ENCODE measurements around the gene EWSR1. TPM values are rescaled to one million over a fixed set of nuclear protein-coding genes. Genes with fewer than 3 reads are reported as not detected.
A peak's percentile ranks its signal among the peaks of the same experiment; 100 is the strongest.
"Not testable (repeated sequence)": the region's sequence is repeated elsewhere in the genome, so short reads cannot be mapped to it uniquely, and the experiment has no call there.

The EWSR1 gene
- total RNA-seq, 1 donor from 2014 or later, result 112 TPM

- intact Hi-C loops (cut with DNase I), result loop anchor here (5.0 kb wide), 2 partner anchors 43 to 88 kb away; no protein-coding TSS in a partner anchor
- DNase-seq (ENCODE audit: missing footprints) (no peak), ATAC-seq (peak; percentile 26)
These were observed 23.1 kb upstream of the EWSR1 start for GRCh38 chr22:29244785-29245625.

GRCh38 chr22:29245626-29246385, 22.3 kb upstream of the EWSR1 start:
- ATAC-seq, result peak; percentile 88
- intact Hi-C loops (cut with DNase I), result loop anchor here (5.0 kb wide), 1 partner anchor 89 kb away; no protein-coding TSS in a partner anchor
- peak; percentile 89 for DNase-seq (ENCODE audit: missing footprints)

- intact Hi-C loops (cut with DNase I), result loop anchor here (5.0 kb wide), 1 partner anchor 91 kb away; no protein-coding TSS in a partner anchor
- not testable (repeated sequence) for ATAC-seq; DNase-seq (ENCODE audit: missing footprints)
These were observed 20.2 kb upstream of the EWSR1 start for GRCh38 chr22:29247891-29248290.

- intact Hi-C loops (cut with DNase I), result no loop called here
- ATAC-seq (no peak), DNase-seq (ENCODE audit: missing footprints) (no peak)
These were observed 16.8 kb upstream of the EWSR1 start for GRCh38 chr22:29251265-29251664.

- DNase-seq (ENCODE audit: missing footprints) (no peak), ATAC-seq (no peak)
- intact Hi-C loops (cut with DNase I), result no loop called here
These were observed 15.8 kb upstream of the EWSR1 start for GRCh38 chr22:29251981-29252911.

GRCh38 chr22:29253561-29254285, 14.3 kb upstream of the EWSR1 start:
- intact Hi-C loops (cut with DNase I), result no loop called here
- ATAC-seq (no peak), DNase-seq (ENCODE audit: missing footprints) (no peak)

GRCh38 chr22:29254286-29254660, 13.8 kb upstream of the EWSR1 start:
- intact Hi-C loops (cut with DNase I), result no loop called here
- DNase-seq (ENCODE audit: missing footprints), result no peak
- ATAC-seq, result no peak

- ATAC-seq (no peak), DNase-seq (ENCODE audit: missing footprints) (no peak)
- intact Hi-C loops (cut with DNase I), result no loop called here
These were observed 12.9 kb upstream of the EWSR1 start for GRCh38 chr22:29255064-29255621.

GRCh38 chr22:29256606-29257325, 11.3 kb upstream of the EWSR1 start:
- intact Hi-C loops (cut with DNase I), result no loop called here
- no peak for DNase-seq (ENCODE audit: missing footprints)
- ATAC-seq, result no peak

GRCh38 chr22:29257751-29258181, 10.3 kb upstream of the EWSR1 start:
- no peak for DNase-seq (ENCODE audit: missing footprints)
- intact Hi-C loops (cut with DNase I), result no loop called here

GRCh38 chr22:29258407-29259252, 9.4 kb upstream of the EWSR1 start:
- intact Hi-C loops (cut with DNase I), result no loop called here
- DNase-seq (ENCODE audit: missing footprints), result no peak
- no peak for ATAC-seq

More at GRCh38 chr22:29257751-29258181, 10.3 kb upstream of the EWSR1 start:
- ATAC-seq, result no peak

- intact Hi-C loops (cut with DNase I), result no loop called here
- ATAC-seq (no peak), DNase-seq (ENCODE audit: missing footprints) (no peak)
These were observed 8.7 kb upstream of the EWSR1 start for GRCh38 chr22:29259253-29259899.

- DNase-seq (ENCODE audit: missing footprints) (no peak), ATAC-seq (no peak)
- intact Hi-C loops (cut with DNase I), result loop anchor here (10.0 kb wide), 1 partner anchor 185 kb away; the partner anchor contains the start of gene KREMEN1
These were observed 8.0 kb upstream of the EWSR1 start for GRCh38 chr22:29260031-29260560.

GRCh38 chr22:29260601-29261315, 7.3 kb upstream of the EWSR1 start:
- intact Hi-C loops (cut with DNase I), result loop anchor here (10.0 kb wide), 1 partner anchor 186 kb away; the partner anchor contains the start of gene KREMEN1
- peak; percentile 58 for DNase-seq (ENCODE audit: missing footprints)
- ATAC-seq, result no peak

- DNase-seq (ENCODE audit: missing footprints) (peak; percentile 66), ATAC-seq (no peak)
- intact Hi-C loops (cut with DNase I), result loop anchor here (10.0 kb wide), 1 partner anchor 189 kb away; the partner anchor contains the start of gene KREMEN1
These were observed 4.2 kb upstream of the EWSR1 start for GRCh38 chr22:29263791-29264276.

Measured in Right ventricle myocardium inferior (tissue), 1 donor.